Aorta (tissue), 5 donors: ENCODE measurements around the gene RASAL3. TPM values are rescaled to one million over a fixed set of nuclear protein-coding genes. Genes with fewer than 3 reads are reported as not detected.
"Not testable (repeated sequence)": the region's sequence is repeated elsewhere in the genome, so short reads cannot be mapped to it uniquely, and the experiment has no call there.

Source experiments
- ATAC-seq: fragments of 200-7000 bp; cut with Tn5 transposase; one replicate; pipeline ENCODE4 v1.9.1; 2022; ENCODE audit warnings: moderate library complexity; ENCODE audit not compliant: low FRiP score
- DNase-seq, 2 donors: peaks; one replicate each; pipeline ENCODE4 v3.0.0-alpha.2; 2020
- H3K27ac ChIP-seq, 2 donors: one replicate each; pipeline ENCODE4 v1.5.1; 2013; ENCODE audit warnings: low read length in 2 of 2, mild to moderate bottlenecking in 2 of 2, moderate library complexity in 2 of 2, control low read depth in 1 of 2, inconsistent platforms in 1 of 2, low read depth in 1 of 2
- H3K27me3 ChIP-seq, 2 donors: one replicate each; pipeline ENCODE4 v1.6.1; 2013; ENCODE audit warnings: control low read depth in 1 of 2, low read length in 1 of 2, mild to moderate bottlenecking in 1 of 2, moderate library complexity in 1 of 2; ENCODE audit not compliant: insufficient read depth in 2 of 2, control insufficient read depth in 1 of 2
- H3K36me3 ChIP-seq, 2 donors: one replicate each; pipeline ENCODE4 v1.6.1; 2013; ENCODE audit warnings: control low read depth in 1 of 2, low read length in 1 of 2, mild to moderate bottlenecking in 1 of 2; ENCODE audit not compliant: insufficient read depth in 2 of 2, control insufficient read depth in 1 of 2
- H3K4me1 ChIP-seq, 2 donors: one replicate each; pipeline ENCODE4 v1.6.1; 2013; ENCODE audit warnings: low read length in 2 of 2, control low read depth in 1 of 2, mild to moderate bottlenecking in 1 of 2, moderate library complexity in 1 of 2; ENCODE audit not compliant: insufficient read depth in 2 of 2, control insufficient read depth in 1 of 2
- H3K4me3 ChIP-seq, 2 donors: one replicate each; pipeline ENCODE4 v1.5.1; 2013; ENCODE audit warnings: low read length in 2 of 2, control low read depth in 1 of 2, mild to moderate bottlenecking in 1 of 2
- H3K9me3 ChIP-seq: one replicate; pipeline ENCODE4 v1.6.1; 2013; ENCODE audit warnings: mild to moderate bottlenecking, low read length; ENCODE audit not compliant: control insufficient read depth
- WGBS, 2 donors: extraction: QIAGEN DNeasy Blood & Tissue Kit; methylation state at CpG; one replicate each; pipeline ENCODE4 v1.1.7; 2013; 5-methylcytosine and 5-hydroxymethylcytosine counted together
- intact Hi-C, 2 donors: fragments of 100-400 bp; cut with DNase I; formaldehyde crosslinking; loops; one replicate each; pipeline versions ENCODE4 v1.14.2 to v1.15.0; 2022
- polyA plus RNA-seq, 2 donors: library from polyadenylated mRNA; stranded (reverse); fragments of 200-250 nt; gene quantifications; one replicate each; pipeline ENCODE4 v1.2.3, GENCODE V29; 2013
- total RNA-seq, 2 donors: library from RNA; stranded (reverse); fragmentation: NEBNext Ultra II Directional; extraction: Animal tissue kit (Norgen Biotek cat#: 25700); gene quantifications; one replicate each; pipeline ENCODE4 v1.2.1, GENCODE V29; 2021
- donor health status: healthy with polysubstance abuse.
- donor health status: Bipolar disorder and iron deficiency.
- donor health status: DM: no; HTN: no; CAD: no.
- donor health status: DM: no; HTN: no; CAD: no.
- donor health status: DM: yes; HTN: yes; CAD: no.

Gene RASAL3
- total and polyA plus RNA-seq, 4 donors, result 0.90 to 10.9 (median 4.8) TPM

DNA sequence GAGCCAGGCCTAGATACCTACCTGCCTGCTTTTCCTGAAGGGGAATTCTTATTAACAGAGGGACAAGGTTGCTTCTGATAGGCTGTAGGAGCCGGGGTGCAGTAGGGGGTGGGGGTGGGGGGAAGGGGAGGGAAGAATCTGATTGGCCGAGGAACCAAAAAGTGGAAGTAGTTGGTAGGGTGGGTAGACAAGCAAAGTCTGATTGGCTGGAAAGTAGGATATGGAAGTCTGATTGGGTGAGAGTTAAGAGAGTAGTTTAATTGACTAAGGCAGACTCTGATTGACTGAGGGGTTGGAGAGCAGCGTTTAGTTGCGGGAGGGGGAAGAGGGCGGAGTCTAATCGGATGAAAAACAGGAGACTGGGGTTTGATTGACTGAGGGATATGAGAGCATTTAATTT lies 34.6 kb upstream of the RASAL3 start:
- intact Hi-C loops, result no loop called here
- H3K27me3 ChIP-seq, result no peaks in the 10 kb centered on the region
- no peaks in the 10 kb centered on the region for H3K4me1 ChIP-seq
- H3K36me3 ChIP-seq, result no peaks in the 10 kb centered on the region
- H3K4me3 ChIP-seq, result no peak overlapping the region
- ATAC-seq (no peak), DNase-seq (no peak)
- WGBS, 2 donors, result 48 to 54% methylated on average over 6 of the region's 6 CpGs
- H3K27ac ChIP-seq, result no peak overlapping the region
- no peaks in the 10 kb centered on the region for H3K9me3 ChIP-seq

DNA sequence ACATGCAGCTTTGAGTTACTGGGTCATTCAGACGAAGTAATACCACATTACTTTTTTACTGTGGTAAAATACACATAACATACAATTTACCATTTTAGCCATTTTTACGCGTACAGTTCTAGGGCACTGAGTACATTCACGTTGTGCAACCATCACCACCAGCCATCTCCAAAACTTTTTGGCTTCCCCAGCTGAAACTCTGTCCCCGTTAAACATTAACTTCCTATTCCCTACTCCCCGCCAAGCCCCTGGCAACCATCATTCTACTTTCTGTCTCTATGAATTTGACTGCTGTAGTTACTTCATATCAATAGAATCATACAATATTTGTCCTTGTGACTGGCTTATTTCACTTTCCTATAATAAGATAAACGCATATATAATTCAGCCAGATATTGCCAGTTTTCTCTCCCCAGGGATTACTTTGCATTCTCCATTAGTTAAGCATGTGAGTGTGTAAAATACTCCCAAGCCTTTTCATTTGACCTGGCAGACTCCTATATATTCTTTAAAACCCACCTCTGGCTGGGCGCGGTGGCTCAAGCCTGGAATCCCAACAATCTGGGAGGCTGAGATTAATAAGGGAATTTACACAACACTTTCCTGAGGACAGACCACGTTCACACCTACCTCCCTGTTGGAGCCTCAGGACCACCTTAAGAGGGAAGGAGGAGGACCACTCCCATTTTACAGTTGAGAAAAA lies 34.0 kb upstream of the RASAL3 start:
- Histone ChIP-seq H3K27ac (no peak overlapping the region), H3K4me3 (no peak overlapping the region), H3K27me3 (no peaks in the 10 kb centered on the region), H3K9me3 (no peaks in the 10 kb centered on the region), H3K36me3 (no peaks in the 10 kb centered on the region), H3K4me1 (no peaks in the 10 kb centered on the region)
- WGBS, 2 donors, result 45 to 53% methylated on average over 10 of the region's 10 CpGs
- DNase-seq (no peak), ATAC-seq (no peak)
- intact Hi-C loops, result no loop called here

DNA sequence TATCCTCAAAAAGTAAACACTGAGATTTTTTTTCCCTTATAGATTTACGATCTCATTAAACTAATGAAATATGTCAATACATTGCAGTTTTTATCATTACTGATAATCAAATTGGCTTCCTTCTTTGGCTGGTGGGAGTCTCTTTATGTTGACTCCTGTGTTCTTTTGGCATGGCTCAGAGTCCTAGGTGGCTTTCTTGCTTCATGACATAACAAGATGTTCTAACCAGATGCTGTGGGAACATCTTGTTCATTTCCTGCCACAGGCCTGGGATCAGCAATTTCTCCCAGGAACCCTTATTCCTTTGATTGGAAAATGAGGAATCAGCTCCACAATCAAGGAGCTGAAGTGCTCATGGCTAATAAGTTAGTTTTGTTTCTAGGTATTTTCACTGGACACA lies 30.8 kb upstream of the RASAL3 start:
- WGBS, 2 donors, result 91 to 92% methylated on average over 1 of the region's 1 CpG
- H3K27me3 ChIP-seq, result no peaks in the 10 kb centered on the region

DNA sequence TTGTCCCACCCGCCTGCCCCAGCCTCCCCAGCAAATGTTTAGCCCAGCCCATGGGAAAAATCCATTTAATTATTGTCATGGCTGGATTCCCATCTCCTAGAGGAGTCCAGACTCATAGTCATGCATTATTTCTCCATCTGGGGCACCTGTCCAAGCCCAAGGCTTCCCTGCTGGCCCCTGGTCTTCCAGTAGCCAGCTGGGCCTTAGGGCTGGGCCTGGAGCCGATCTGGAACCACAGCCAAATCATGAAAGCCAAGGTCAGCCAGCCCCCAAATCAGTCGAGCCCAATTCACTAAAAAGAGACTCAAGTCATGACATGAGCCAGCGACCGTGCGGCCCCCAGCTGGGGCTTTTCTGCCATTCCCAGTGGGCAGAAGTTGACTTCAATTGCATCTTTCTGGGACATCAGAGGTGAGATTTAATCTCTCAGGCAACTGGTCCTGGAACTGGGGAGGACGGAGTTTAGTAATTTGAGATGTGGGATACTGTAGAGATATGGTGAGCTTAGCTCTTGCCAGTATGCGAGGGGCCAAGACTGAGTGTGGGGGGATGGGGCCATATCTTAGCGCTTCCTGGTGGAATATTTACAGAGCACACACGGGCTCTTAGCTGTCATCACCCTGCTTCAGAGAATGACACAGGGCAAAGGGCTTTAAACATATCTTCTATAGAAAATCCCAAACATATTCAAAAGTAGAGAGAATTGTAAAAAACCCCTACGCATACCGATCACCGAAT lies 24.3 kb upstream of the RASAL3 start:
- Histone ChIP-seq H3K4me1 (no peaks in the 10 kb centered on the region), H3K36me3 (no peaks in the 10 kb centered on the region), H3K27me3 (peaks cover 0 to 2% of the 10 kb centered on the region in 2 donors), H3K27ac (no peak overlapping the region), H3K9me3 (no peaks in the 10 kb centered on the region), H3K4me3 (no peak overlapping the region)
- intact Hi-C loops, result no loop called here
- 64 to 67% methylated on average over 13 of the region's 13 CpGs for WGBS, 2 donors
- no peak for DNase-seq
- ATAC-seq, result no peak

More for the DNA sequence above, 30.8 kb upstream of the RASAL3 start:
- Histone ChIP-seq H3K4me3 (no peak overlapping the region), H3K9me3 (no peaks in the 10 kb centered on the region), H3K4me1 (no peaks in the 10 kb centered on the region), H3K36me3 (no peaks in the 10 kb centered on the region), H3K27ac (no peak overlapping the region)
- no peak for ATAC-seq
- intact Hi-C loops, result no loop called here
- no peak for DNase-seq

DNA sequence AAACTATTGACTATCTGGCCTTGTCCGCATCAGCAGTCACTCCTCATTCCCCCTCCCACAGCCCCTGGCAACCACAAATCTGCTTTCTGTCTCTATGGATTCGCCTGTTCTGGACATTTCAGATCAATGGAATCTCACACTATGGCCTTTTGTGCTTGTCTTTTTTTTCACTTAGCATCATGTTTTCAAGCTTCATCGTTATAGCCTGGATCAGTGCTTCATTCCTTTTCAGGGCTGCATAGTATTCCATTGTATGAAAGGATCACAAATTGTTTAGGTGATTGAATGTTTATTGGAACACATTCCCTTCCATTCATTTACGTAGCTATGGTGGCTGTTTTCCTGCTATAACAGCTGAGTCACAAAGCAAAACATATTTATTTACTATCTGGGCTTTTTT lies 22.7 kb upstream of the RASAL3 start:
- no peaks in the 10 kb centered on the region for H3K36me3 ChIP-seq
- no peak for ATAC-seq
- H3K4me1 ChIP-seq, result no peaks in the 10 kb centered on the region
- H3K27ac ChIP-seq, result no peak overlapping the region
- peaks cover 0 to 2% of the 10 kb centered on the region in 2 donors for H3K27me3 ChIP-seq
- no peaks in the 10 kb centered on the region for H3K9me3 ChIP-seq
- H3K4me3 ChIP-seq, result no peak overlapping the region
- WGBS, 2 donors, result 92 to 93% methylated on average over 4 of the region's 4 CpGs
- intact Hi-C loops, result no loop called here
- DNase-seq, result no peak

DNA sequence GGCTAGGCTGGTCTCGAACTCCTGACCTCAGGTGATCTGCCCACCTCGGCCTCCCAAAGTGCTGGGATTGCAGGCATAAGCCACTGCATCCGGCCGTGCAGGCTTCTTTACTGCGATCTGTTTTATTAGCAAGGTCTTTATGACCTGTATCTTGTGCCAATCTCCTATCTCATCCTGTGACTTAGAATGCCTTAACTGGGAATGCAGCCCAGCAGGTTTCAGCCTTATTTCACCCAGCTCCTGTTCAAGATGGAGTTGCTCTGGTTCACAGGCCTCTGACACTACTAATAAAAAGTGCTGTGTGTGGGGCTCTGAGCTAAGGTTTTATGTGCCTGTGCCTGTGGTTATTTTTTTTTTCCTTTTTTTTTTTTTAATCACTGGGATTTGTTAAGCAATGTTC lies 21.4 kb upstream of the RASAL3 start:
- DNase-seq, H3K4me1 ChIP-seq, H3K27me3 ChIP-seq, ATAC-seq, H3K36me3 ChIP-seq, H3K27ac ChIP-seq, H3K9me3 ChIP-seq, H3K4me3 ChIP-seq, intact Hi-C loops: not testable (repeated sequence)
- WGBS, 2 donors, result 83 to 90% methylated on average over 5 of the region's 5 CpGs

DNA sequence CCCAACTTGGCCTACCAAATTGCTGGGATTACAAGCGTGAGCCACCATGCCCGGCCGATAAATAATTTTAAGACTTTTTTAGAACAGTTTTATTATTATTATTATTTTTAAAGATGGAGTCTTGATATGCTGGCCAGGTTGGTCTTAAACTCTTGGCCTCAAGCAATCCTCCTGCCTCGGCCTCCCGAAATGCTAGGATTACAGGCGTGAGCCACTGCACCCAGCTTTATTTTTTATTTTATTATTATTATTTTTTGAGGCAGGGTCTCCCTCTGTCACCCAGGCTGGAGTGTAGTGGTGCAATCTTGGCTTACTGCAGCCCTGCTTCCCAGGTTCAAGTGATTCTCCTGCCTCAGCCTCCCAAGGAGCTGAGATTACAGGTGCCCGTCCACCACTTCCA lies 16.7 kb upstream of the RASAL3 start:
- H3K9me3 ChIP-seq, H3K36me3 ChIP-seq, ATAC-seq, H3K4me1 ChIP-seq, H3K27ac ChIP-seq, DNase-seq, H3K27me3 ChIP-seq, H3K4me3 ChIP-seq, intact Hi-C loops: not testable (repeated sequence)
- 90 to 91% methylated on average over 7 of the region's 7 CpGs for WGBS, 2 donors

DNA sequence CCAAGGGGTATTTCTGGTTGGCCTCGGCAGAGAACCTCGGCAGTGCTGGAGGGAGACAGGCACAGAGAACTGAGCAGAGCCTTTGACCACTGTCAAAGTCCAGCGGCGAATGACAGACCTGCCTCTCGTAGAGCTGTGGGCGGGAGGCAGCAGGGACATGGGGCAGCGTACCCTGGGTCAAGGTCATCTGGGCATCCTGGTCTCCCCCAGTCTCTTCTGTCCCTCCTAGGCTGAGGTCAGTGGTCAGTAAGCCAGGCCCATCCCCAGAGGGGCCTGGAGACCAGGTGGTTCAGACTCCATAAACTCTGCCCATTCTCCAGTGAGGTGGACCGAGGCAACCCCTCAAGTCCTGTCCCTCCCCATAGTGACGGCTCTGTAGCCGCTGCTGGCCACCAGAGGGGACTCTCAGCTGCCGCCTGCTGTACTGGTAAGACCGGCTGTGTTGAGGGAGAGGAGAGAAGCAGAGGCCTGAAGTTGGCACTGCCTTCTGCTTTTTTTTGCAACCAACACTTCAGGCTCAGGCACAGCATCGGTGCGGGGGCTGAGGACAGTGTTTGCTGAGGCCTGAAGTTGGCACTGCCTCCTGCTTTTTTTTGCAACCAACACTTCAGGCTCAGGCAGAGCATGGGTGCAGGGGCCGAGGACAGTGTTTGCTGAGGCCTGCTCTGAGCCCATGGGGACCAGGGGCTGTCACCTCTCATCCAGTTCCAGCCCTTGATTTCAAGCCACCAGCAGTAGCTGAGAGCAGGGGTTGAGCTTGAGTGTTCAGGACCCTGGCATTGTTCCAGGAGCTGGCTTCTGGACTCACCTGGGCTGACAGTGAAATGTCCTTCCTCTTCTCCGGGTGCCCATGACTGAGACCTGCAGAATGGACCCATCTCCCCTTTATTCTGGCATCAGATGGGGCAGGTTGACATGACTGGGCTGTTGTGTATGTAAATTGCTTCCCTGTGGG lies 15.3 kb upstream of the RASAL3 start, which contains the start of gene PGLYRP2:
Gene PGLYRP2 (minus strand): TSS at position 111 of the 955 bp plus-strand sequence. CDS start 130 bp downstream, outside the sequence.
- intact Hi-C loops, result no loop called here
- no peaks in the 10 kb centered on the region for H3K9me3 ChIP-seq
- H3K36me3 ChIP-seq, result no peaks in the 10 kb centered on the region
- H3K27ac ChIP-seq, result no peak within 1 kb of the TSS
- ATAC-seq (peak; percentile 50), DNase-seq (peak in 1 of 2 donors; percentile 72)
- no peaks in the 10 kb centered on the region for H3K4me1 ChIP-seq
- H3K27me3 ChIP-seq, result no peaks in the 10 kb centered on the region
- 49 to 50% methylated on average over 16 of the region's 16 CpGs for WGBS, 2 donors
- no peak within 1 kb of the TSS for H3K4me3 ChIP-seq
